ENCODE results near the gene HPN. TPM values are rescaled to one million over a fixed set of nuclear protein-coding genes. Genes with fewer than 3 reads are reported as not detected.

Gene HPN
- total RNA-seq, 4 donors from 2014 or later: 0.67 to 1.4 TPM; not detected in 2

- no peak overlapping the region for H3K4me3 ChIP-seq
- peaks cover 0 to 9% (median 0%) of the 10 kb centered on the region in 4 donors for H3K4me1 ChIP-seq
- H3K27me3 ChIP-seq: no peaks in the 10 kb centered on the region
- no peaks in the 10 kb centered on the region for H3K36me3 ChIP-seq
- TF ChIP-seq POLR2A (IDR thresholded peaks at IDR 0.05) (no peak), CTCF (IDR thresholded peaks at IDR 0.05) (no peak)
- H3K9me3 ChIP-seq: no peaks in the 10 kb centered on the region
- no peak overlapping the region for H3K27ac ChIP-seq
- DNase-seq: peak in 1 of 3 donors; percentile 73
These were observed 66.0 kb downstream of the HPN start for GRCh38 chr19:35107545-35107944.

GRCh38 chr19:35108730-35109129, 67.2 kb downstream of the HPN start:
- peaks cover 0 to 9% (median 0%) of the 10 kb centered on the region in 4 donors for H3K4me1 ChIP-seq
- no peak overlapping the region for H3K27ac ChIP-seq
- no peaks in the 10 kb centered on the region for H3K36me3 ChIP-seq
- H3K27me3 ChIP-seq: no peaks in the 10 kb centered on the region
- no peaks in the 10 kb centered on the region for H3K9me3 ChIP-seq
- no peak for DNase-seq
- no peak overlapping the region for H3K4me3 ChIP-seq
- TF ChIP-seq CTCF (IDR thresholded peaks at IDR 0.05) (no peak), POLR2A (IDR thresholded peaks at IDR 0.05) (no peak)

- peak in 1 of 3 donors; percentile 69 for DNase-seq
These were observed 68.0 kb downstream of the HPN start for GRCh38 chr19:35109395-35110112.

GRCh38 chr19:35110974-35111373, 69.5 kb downstream of the HPN start:
- no peak overlapping the region for H3K4me3 ChIP-seq

More at GRCh38 chr19:35109395-35110112, 68.0 kb downstream of the HPN start:
- H3K4me1 ChIP-seq: peaks cover 0 to 9% (median 1%) of the 10 kb centered on the region in 4 donors
- no peak overlapping the region for H3K4me3 ChIP-seq
- peak overlapping the region in 1 of 4 donors; percentile 13 for H3K27ac ChIP-seq
- peak in 1 of 6 experiments; percentile 3 for TF ChIP-seq CTCF (IDR thresholded peaks at IDR 0.05)
- no peak for TF ChIP-seq POLR2A (IDR thresholded peaks at IDR 0.05)
- no peaks in the 10 kb centered on the region for H3K36me3 ChIP-seq
- H3K9me3 ChIP-seq: no peaks in the 10 kb centered on the region
- H3K27me3 ChIP-seq: no peaks in the 10 kb centered on the region

GRCh38 chr19:35112995-35113688, 71.6 kb downstream of the HPN start:
- H3K27ac ChIP-seq: no peak overlapping the region
- DNase-seq: no peak
- no peaks in the 10 kb centered on the region for H3K9me3 ChIP-seq
- H3K4me1 ChIP-seq: peaks cover 0 to 9% (median 2%) of the 10 kb centered on the region in 4 donors
- H3K36me3 ChIP-seq: peaks cover 0 to 4% (median 0%) of the 10 kb centered on the region in 3 donors
- H3K4me3 ChIP-seq: no peak overlapping the region
- no peak for TF ChIP-seq CTCF (IDR thresholded peaks at IDR 0.05)
- TF ChIP-seq POLR2A (IDR thresholded peaks at IDR 0.05): no peak
- no peaks in the 10 kb centered on the region for H3K27me3 ChIP-seq

More at GRCh38 chr19:35110974-35111373, 69.5 kb downstream of the HPN start:
- Histone ChIP-seq H3K27me3 (no peaks in the 10 kb centered on the region), H3K4me1 (peaks cover 0 to 9% (median 2%) of the 10 kb centered on the region in 4 donors), H3K36me3 (no peaks in the 10 kb centered on the region), H3K9me3 (no peaks in the 10 kb centered on the region), H3K27ac (no peak overlapping the region)
- TF ChIP-seq POLR2A (IDR thresholded peaks at IDR 0.05) (no peak), CTCF (IDR thresholded peaks at IDR 0.05) (no peak)
- no peak for DNase-seq

All from Peyer's patch (tissue), 4 donors.